ENCODE measurements around the gene RND2.
"Not testable (repeated sequence)": the region's sequence is repeated elsewhere in the genome, so short reads cannot be mapped to it uniquely, and the experiment has no call there.

RND2 gene, protein sequence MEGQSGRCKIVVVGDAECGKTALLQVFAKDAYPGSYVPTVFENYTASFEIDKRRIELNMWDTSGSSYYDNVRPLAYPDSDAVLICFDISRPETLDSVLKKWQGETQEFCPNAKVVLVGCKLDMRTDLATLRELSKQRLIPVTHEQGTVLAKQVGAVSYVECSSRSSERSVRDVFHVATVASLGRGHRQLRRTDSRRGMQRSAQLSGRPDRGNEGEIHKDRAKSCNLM
- 0.24 to 1.3 reads per million in 2 donors for total RNA-seq

DNA sequence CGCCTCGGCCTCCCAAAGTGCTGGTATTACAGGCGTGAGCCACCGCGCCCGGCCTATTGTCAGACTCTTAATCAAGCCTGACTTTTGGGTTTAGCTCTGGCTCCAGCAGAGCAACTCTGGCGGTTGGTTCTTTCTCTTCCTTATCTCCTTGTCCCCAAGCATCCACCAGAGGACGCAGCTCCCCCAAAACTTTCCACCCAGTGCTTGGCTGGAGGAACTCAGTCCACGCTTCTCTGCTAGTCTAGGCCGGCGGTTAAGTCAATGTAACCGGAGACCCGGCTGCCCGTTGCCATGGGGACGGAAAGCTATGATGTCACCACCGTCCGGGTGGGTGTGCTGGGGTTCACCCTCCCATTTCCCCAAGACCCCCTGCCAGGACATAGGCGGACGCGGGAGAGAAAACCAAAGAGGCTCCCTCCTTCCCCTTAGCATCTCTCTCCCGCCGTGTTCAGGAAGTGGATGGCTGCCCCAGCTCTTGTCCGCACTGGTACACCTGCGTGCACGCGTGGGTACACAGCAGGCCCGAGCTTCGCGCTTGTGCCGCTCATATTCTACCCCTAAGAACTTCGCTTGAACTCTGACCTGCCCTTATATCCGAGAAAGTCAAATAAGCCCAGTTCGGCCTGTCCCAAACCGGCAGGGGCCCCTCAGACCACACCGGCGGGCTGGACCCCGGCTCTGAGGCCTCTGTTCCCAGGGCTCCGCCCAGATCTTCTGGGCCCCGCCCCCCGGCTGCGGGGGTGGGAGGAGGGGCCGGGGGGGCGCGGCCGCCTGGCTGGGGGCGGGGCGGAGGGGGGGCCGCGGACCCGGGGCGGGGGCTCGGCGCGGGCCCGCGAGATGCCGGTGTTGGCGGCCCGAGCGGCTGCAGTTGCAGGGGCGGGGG is at the start of gene RND2:
Gene RND2 (plus strand): TSS at position 825 of the 883 bp plus-strand sequence. CDS start 117 bp downstream, outside the sequence.
- peak; percentile 73 for DNase-seq

DNA sequence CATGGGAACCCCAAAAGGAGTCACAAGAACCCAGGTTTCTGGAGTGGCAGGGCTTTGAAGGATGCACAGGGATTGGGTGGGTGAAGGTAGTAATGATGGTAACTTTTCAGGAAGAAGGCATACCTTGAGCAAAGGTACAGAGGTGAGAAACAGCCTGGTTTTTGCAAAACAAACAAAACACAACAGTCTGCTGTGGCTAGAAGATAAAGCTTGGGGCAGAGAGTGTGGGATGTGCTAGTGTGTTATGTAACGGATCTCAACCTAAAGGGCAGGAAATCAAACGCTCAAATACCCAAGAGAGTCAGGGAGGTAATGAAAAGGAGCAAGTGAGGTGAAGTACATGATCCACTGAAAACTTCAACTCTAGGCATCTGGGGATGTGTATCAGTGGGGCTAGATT is 49.8 kb upstream of the RND2 start:
- DNase-seq: no peak

DNA sequence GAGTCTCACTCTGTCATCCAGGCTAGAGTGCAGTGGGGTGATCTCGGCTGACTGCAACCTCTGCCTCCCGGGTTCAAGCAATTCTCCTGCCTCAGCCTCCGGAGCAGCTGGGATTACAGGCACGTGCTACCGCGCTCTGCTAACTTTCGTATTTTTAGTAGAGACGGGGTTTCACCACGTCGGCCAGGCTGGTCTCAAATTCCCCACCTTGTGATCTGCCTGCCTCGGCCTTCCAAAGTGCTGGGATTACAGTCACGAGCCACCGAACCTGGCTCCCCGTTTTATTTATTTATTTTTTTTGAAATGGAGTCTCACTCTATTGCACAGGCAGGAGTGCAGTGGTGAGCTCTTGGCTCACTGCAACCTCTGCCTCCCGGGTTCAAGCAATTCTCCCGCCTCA is 49.3 kb upstream of the RND2 start:
- not testable (repeated sequence) for DNase-seq

DNA sequence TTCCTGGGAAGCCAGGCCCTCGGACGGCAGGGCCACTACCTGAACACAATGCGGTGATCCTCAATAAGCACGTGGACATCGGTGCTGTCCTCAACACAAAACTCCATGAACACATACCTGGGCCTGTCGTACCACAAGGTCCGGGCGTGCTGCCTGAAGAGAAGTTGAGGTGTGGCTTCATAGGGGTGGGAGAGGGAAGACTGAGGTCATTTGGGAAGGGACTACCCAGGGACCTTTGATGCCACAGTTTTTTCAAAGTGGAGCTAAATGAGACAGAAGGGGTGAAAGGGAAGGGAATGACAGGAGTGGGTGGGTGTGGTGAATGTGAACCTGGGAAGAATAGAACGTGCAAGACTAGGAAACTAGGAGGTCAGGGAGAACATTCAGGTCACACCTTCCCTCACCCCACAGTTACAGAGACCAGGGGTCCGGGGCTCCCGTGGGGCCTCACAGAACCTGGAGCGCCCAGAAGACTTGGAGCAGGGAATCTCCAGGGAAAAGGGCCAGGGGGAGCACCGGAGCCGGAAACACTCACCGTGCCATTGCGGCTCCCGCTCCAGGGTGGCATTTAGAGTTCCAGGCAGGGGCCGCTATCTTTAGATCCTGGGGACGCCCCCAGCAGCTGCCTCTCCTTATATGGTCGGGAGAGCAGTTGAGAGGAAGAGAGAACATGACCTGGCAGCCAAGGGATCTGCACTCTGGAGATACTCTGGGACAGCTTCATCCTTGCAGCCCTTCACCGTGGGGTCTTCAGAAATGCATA is 45.3 kb upstream of the RND2 start, which contains the start of gene PTGES3L:
Gene PTGES3L (minus strand): TSS at position 570 of the 763 bp plus-strand sequence. CDS start 27 bp downstream, at position 543.
- DNase-seq: no peak

DNA sequence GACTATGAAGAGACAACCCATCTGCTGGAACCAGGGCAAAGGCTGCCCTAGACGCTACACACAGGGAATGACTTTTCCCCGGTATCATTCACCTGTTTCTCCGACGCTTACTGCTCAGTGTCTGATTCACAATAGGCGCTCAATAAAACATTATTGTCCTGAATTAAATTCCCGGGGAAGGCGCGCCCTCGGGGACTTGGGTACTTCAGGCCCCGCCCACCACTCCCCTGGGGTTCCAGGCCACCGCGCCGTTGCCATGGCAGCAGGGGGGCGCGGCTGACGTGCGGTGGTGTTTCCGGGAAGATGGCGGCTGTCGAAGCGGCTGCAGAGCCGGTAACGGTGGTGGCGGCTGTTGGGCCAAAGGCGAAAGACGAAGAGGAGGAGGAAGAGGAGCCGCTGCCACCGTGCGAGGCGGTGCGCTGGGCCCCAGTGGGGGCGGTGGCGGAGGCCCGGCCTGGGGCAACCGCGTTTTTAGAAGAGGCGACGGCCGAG is 44.7 kb upstream of the RND2 start, which contains the start of gene RUNDC1:
Gene RUNDC1 (plus strand): TSS at position 292 of the 492 bp plus-strand sequence. CDS start 12 bp downstream, at position 304.
- DNase-seq: peak; percentile 90

DNA sequence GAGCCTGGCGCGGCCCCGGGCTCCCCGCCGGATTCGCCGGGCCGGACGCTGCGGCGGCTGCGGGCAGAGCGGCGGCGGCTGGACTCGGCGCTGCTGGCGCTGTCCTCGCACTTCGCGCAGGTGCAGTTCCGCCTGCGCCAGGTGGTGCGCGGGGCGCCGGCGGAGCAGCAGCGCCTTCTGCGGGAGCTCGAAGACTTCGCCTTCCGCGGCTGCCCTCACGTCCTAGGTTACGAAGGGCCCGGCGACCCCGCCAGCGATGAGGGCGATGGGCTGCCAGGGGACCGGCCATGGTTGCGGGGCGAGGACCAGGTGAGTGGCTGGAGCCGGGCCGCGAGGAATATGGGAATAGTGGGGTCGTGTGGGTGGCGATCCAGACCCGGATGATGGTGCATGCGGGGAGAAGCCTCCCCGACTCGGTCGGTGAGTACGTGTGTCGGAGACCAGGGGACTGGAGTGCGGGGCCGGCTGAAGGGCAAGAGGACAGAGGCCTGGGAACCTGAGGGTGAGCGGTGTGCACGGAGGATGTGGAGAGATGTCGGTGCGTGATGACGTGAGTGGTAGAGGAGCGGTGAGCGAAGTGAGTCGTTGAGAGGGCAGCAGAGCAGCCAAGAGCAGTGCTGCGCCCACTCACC is 44.1 kb upstream of the RND2 start:
- DNase-seq: peak; percentile 37

DNA sequence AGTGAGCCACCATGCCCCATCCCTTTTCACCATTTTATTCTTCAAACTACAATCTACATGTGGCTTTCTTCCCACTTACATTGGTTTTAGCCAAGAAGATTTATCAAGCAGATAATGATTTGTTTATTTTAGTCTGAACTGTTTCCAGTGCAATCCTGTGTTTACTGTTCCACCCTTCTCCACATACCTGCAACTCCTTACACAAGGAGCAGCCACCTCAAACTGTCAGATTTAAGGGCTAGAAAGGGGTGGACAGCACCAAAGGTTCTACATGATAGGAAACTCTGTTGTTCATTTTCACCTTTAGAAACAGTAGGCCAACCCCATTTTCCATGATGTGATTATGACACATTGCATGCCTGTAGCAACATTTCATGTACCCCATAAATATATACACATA is 42.8 kb upstream of the RND2 start:
- DNase-seq: no peak

DNA sequence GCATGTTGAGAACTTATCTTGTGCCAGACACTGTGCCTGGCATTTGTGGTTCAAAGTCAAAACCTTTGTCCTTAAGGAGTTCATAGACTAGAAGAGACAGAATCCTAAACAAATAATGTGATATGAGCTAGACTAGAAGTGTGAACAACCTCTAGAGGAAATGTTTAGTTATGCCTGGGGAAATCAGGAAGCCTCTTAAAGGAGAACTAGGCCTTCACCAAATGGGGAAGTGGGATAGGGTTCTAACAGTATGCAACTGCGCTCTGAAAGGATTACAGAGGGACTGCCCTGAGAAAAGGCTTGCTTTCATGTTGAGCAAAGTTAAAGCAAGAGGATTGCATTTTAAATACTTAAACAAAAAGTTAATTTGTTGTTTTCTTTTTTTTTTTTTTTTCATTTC is 39.8 kb upstream of the RND2 start:
- no peak for DNase-seq

DNA sequence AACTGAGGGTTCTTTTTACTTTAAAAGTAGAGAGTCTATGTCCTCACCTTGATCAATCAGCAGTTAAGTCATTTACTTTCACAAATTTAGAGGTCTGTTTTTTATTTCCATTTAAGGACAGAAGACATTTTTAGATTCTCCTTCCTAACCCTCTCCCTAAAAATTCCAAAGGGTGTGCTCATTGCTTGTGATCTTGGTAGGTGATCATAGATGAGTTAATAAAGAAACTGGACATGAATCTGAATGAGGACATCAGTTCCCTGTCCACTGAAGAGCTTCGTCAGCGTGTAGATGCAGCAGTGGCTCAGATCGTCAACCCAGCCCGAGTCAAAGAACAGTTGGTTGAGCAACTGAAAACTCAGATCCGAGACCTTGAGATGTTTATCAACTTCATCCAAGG is 35.9 kb upstream of the RND2 start:
- no peak for DNase-seq

DNA sequence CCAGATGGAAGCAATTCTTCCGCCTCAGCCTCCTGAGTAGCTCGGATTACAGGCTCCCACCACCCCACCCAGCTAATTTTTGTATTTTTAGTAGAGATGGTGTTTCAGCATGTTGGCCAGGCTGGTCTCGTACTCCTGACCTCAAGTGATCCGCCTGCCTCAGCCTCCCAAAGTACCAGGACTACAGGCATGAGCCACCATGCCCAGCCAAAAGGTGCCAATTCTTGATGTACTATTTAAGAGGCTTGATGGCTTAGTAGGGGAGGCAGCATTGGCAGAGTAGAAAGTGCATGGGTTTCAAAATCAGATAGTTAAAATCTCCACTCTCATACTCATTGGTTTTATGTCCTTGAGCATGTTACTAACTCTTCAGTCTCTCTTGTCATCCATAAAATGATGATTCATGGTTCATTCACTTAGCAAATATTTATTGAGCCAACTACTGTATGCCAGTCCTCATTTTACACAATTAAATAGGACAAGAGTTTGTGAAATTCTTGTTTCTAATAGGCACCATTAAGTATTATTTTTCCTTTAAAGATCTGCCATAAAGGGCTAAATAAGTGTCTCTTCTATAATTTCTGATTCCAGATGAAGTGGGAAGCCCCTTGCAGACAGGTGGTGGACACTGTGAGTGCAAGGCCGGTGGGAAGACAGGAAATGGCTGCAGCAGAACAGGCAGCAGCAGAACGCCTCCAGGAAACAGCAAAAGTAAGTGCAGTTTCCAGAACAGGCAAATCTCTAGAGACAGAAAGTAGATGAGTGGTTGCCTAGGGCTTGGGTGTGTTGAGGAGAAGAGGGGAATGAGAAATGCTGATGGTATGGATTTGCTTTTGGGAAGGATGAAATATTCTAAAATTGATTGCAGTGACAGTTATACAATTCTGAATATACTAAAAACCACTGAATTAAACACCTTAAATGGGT is 35.0 kb upstream of the RND2 start:
- DNase-seq: no peak

DNA sequence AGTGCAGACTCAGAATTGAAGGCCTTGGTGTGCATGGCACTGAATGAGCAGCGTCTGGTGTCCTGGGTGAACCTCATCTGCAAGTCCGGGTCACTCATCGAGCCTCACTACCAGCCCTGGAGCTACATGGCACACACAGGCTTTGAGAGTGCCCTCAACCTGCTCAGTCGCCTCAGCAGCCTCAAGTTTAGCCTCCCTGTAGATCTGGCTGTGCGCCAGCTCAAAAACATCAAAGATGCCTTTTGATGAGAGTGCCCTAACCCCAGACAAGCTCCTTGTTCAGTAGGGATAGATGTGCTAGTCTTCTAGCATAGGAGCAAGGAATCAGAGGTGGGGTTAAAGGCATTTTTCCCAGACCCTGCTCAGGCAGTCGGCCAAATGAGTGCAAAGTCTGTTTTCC is 33.6 kb upstream of the RND2 start:
- no peak for DNase-seq

DNA sequence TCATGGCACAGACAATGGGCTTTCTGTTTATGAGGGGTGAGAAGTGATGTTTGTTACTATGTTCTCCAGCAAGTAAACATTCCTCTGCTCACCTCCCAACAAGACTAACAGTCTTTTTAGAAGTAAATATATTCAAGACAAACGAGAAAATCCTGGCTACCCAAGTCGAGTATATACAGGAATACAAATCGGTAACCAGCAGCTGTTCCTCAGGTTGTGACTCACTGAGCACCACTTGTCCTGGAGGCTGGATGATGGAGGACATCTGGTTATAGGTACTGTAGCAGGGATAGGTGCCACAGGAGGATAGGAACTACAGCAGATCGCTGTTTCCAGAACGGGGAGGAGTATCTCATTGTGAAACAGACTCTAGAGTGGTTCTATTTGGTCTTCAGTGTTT is 32.2 kb upstream of the RND2 start:
- DNase-seq: no peak

DNA sequence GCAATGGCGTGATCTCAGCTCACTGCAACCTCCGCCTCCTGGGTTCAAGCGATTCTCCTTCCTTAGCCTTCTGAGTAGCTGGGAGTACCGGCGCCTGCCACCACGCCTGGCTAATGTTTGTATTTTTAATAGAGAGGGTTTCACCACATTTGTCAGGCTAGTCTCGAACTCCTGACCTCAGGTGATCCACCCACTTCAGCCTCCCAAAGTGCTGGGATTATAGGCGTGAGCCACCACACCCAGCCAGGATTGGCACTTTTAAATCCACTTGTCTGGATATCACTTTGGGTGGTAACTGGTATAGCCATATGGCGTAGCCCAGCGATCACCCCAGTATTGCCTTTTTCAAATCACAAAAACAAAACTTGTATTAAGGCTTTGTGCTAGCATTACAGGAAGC is 31.1 kb upstream of the RND2 start:
- DNase-seq: not testable (repeated sequence)

DNA sequence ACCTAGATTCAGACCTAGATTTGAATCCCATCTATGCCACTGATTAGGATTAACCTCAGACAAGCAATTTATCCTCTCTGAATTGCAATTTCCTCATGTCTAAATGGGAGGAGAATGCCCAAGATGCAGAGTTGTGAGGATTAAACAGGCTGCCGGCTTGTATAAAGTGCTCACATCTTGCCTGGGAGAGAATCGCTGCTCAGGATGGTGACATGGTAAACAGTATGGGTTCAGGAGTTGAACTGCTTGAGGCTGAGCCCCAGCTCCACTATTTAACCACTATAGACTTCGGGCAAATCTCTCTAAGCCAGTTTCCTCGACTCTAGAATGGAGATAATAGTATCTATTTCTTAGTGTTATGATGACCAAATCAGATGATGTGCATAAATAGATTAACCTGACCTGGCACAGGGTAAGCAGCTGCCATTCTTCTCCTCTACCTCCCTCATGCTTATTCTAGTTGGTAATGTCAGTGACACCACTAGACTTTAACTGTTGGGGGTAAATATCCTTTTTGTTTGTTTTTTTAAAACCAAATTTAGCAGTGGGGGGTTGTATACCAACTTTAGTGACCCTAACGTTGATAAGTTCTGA is 27.5 kb upstream of the RND2 start:
- no peak for DNase-seq

DNA sequence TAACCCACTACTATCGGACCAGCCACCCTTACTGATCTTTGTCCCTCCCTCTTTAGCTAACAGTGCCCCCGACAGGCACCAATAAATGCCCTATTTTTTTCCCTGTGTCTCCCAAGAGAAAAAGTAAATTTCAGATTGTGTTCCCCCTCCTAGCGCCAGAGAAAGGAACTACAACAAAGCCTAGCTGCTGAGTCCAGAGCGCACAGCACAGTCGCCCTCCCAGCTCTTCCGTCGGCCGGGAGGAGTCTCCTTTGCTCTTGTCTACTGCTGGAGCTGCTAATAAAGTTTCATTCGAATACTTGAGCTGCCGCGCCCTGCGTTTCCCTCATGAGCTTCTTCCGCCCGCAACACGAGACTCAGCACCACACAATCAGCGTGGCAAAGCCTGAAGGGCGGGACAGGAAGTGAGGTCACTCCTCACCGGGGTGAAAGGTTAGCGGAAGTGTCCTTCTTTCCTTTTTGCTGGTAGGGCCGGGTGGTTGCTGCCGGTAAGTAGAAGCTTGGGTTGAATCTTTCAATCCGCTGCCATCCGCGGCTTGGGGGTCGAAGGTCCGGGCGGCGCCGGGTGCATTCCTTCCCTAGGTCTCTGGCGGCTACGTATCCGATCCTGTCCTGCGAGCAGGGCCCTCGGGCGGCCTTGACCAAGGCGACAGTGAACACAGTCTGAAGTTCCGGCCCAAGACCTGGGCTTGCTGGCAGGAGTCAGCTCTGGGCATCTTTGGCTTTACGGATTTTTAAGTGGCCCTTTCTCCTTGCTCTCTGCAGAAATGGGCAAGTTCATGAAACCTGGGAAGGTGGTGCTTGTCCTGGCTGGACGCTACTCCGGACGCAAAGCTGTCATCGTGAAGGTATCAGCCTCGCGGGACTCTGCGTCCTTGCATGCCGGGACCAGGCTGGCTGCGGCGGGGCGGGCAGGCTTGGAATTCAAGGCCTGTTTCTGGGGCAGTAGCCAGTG is 26.8 kb upstream of the RND2 start, which contains the start of gene RPL27:
Gene RPL27 (plus strand): TSS at position 436 of the 955 bp plus-strand sequence. CDS start 332 bp downstream, at position 768.
- DNase-seq: peak; percentile 95

DNA sequence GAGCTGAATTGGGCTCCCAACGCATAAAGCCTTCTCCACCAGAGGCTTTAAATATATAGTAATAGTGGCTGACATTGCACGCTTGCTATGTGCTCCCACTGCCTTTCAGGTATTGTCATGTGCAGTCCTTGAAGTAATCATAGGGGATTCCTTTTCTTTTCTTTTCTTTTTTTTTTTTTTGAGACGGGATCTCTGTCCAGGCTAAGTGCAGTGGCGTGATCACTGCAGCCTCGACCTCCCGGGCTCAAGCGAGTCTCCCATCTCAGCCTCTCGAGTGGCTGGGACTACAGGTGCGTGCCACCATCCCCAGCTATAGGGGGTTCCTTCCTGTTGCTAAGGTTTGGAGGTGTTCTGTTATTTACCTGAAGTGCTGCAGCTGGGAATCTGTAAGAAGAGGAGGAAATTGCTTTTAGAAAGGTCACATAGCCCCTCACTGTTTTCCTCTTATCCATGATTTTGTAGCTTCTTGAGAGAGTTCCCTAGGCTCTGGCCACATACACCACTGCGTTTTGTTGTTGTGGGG is 26.0 kb upstream of the RND2 start:
- DNase-seq: no peak

DNA sequence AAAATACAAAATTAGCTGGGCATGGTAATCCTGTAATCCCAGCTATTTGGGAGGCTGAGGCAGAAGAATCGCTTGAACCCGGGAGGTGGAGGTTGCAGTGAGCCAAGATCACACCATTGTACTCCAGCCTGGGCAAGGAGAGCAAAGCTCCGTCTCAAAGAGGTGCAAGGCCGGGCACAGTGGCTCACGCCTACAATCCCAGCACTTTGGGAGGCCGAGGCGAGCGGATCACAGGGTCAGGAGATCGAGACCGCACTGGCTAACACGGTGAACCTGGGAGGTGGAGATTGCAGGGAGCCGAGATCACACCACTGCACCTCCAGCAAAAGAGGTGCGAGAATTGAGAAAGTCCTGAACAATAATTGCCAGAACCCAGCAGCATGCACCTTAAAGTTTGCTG is 24.1 kb upstream of the RND2 start:
- not testable (repeated sequence) for DNase-seq

DNA sequence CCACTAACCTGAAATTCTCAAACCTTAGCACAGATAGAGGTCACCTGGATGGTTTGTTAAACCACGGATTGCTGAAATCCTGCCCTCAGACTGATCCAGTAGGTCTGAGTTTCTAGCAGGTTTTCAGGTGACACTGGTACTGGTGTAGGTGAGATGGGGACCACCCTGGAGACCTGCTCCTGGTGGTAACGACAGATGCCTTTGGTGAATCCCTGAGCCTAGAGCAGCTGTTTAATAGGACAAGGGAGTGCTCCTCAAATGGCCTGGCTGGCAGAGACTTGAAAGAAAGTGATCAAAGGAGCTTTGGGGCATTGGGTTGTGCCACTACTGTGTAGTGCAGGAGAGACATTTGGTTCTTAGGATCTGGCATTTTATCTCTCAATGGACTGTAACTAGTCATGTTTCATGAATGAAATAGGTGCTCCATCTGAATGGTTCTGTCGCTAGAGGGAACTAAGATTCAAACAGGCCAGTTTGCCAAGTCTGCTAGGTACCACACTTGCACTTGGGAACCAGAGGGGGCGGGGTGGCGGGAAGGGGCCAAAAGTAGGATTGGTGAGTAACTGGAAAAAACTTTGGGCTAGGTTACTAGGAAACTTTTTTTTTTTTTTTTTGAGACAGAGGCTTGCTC is 21.4 kb upstream of the RND2 start:
- DNase-seq: no peak
